ENCODE results near the gene ACACB.

The ACACB gene

GRCh38 chr12:109088818-109089217, 27.6 kb upstream of the ACACB start:
- TF ChIP-seq, protein P1, sequence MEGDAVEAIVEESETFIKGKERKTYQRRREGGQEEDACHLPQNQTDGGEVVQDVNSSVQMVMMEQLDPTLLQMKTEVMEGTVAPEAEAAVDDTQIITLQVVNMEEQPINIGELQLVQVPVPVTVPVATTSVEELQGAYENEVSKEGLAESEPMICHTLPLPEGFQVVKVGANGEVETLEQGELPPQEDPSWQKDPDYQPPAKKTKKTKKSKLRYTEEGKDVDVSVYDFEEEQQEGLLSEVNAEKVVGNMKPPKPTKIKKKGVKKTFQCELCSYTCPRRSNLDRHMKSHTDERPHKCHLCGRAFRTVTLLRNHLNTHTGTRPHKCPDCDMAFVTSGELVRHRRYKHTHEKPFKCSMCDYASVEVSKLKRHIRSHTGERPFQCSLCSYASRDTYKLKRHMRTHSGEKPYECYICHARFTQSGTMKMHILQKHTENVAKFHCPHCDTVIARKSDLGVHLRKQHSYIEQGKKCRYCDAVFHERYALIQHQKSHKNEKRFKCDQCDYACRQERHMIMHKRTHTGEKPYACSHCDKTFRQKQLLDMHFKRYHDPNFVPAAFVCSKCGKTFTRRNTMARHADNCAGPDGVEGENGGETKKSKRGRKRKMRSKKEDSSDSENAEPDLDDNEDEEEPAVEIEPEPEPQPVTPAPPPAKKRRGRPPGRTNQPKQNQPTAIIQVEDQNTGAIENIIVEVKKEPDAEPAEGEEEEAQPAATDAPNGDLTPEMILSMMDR (IDR thresholded peaks at IDR 0.05) = no peak

DNA sequence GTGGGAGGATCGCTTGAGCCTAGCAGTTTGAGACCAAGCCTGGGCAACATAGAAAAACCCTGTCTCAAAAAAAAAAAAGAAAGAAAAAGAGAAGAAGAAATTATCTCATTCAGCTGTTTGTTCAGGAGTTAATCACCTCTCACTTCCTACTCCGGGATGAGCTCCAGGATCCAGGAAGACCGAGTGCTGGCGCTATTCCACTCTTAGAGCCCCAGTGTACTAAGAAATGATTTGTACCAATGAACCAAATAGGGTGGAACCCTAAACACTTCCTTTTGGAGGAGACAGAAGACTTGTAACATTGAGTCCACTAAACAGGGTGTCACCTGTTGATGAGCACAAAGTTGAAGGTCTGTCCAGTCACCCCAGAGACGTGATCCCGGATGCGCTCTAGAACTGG, 26.7 kb upstream of the ACACB start:
- TF ChIP-seq, protein P1 (IDR thresholded peaks at IDR 0.05) = no peak

DNA sequence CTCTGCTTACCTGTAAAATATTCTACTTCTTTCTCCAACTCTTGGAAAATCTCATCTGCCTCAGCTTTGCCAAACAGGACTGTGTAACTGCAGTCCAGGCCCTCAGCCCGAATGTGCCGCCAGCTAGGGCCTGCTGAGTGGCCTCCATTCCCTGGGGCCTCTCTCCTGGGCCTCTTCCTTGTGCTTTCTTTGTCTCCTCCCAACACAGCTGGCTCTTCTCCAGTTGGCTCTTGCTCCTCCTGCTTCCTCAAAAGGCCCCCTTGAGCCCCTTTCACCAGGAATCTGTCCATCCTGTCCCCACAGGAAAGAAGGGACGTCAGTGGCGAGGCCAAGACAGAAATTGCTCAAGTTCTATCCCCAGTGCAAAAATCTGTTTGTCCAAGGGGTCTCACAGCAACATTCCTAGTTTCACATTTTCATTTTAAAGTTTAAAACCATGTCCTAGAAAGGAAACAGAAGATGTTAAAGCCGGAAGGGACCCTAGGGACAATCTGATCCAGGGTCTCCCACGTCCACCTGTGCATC, 23.8 kb upstream of the ACACB start:
- TF ChIP-seq, protein P1 (IDR thresholded peaks at IDR 0.05) = no peak

GRCh38 chr12:109093022-109093918, 23.1 kb upstream of the ACACB start, which contains the start of gene ALKBH2:
ALKBH2 (minus strand) TSS chr12:109093472; CDS start chr12:109092786, 686 bp downstream.
- TF ChIP-seq, protein P1 (IDR thresholded peaks at IDR 0.05) = peak; percentile 98

DNA sequence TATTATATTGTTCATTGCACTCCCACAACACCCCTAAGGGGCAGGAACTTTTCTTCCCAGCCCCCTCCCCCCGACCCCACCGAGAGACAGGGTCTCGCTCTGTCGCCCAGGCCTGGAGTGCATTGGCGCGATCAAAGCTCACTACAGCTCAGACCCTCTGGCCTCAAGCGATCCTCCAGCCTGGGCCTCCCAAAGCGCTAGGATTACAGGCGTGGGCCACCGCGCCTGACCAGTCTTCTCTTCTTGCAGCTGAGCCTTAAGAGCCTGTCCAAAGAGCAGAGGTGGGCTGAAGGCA, 19.3 kb upstream of the ACACB start:
- TF ChIP-seq, protein P1 (IDR thresholded peaks at IDR 0.05) = no peak

GRCh38 chr12:109097435-109098182, 18.8 kb upstream of the ACACB start, which contains the start of gene UNG:
UNG (plus strand) TSS chr12:109097597; CDS start chr12:109097680, 83 bp downstream.
- TF ChIP-seq, protein P1 (IDR thresholded peaks at IDR 0.05) = no peak

- TF ChIP-seq, protein P1 (IDR thresholded peaks at IDR 0.05) = no peak
These were observed 18.2 kb upstream of the ACACB start for GRCh38 chr12:109098183-109098604.
